AG04450 (cell line): ENCODE measurements around the gene ACTL6B. TPM values are rescaled to one million over a fixed set of nuclear protein-coding genes. Genes with fewer than 3 reads are reported as not detected.

Experiments
- CTCF ChIA-PET: fragments of 300-600, 350-600 bp; formaldehyde crosslinking; extraction: SDS; loops from one replicate; lab custom pipeline; 2022; ENCODE audit warnings: antibody characterized with exemption, inconsistent platforms; lab: Charles Lee
- POLR2A ChIA-PET: fragments of 350-600 bp; formaldehyde crosslinking; extraction: SDS; loops from one replicate; lab custom pipeline; 2021; ENCODE audit warnings: antibody characterized with exemption, inconsistent platforms; lab: Yijun Ruan, JAX
- DNase-seq: peaks from one replicate; pipeline ENCODE4 v3.0.0-alpha.2; 2011; ENCODE audit warnings: low read depth, low spot score
- H3K27ac ChIP-seq: one replicate; pipeline ENCODE4 v1.5.1; 2012; ENCODE audit warnings: low read depth, low read length, control low read depth
- H3K27me3 ChIP-seq: one replicate; pipeline ENCODE4 v1.6.0; 2012; ENCODE audit warnings: low read length; ENCODE audit not compliant: control insufficient read depth, insufficient read depth
- H3K4me3 ChIP-seq: 2 replicates; pipeline ENCODE4 v1.5.1; 2011; ENCODE audit warnings: mild to moderate bottlenecking, low read depth, low read length, control low read depth
- H3K9me3 ChIP-seq: 2 replicates; pipeline ENCODE4 v1.5.1; 2012; ENCODE audit warnings: low read length; ENCODE audit not compliant: control insufficient read depth, insufficient read depth
- CTCF ChIP-seq: IDR thresholded peaks from 2 replicates; pipeline ENCODE4 v1.5.1; 2011; ENCODE audit warnings: low read depth, low read length, control low read depth, inconsistent platforms
- polyA plus RNA-seq: library from polyadenylated mRNA; depleted of rRNA; stranded (reverse); fragments of >200 nt; gene quantifications from 2 replicates; pipeline ENCODE4 v1.2.3, GENCODE V29; 2011

Gene ACTL6B
- polyA plus RNA-seq, 1 experiment = not detected

GRCh38 chr7:100683659-100684533 is 27.6 kb upstream of the ACTL6B start:
- POLR2A ChIA-PET = interaction anchor here (0.6 to 1.4 kb wide), 2 partner anchors 98 to 315 kb away, joined by 3 read pairs; partner anchors contain the start of genes FBXO24 and LRCH4
- no peak for TF ChIP-seq CTCF
- CTCF ChIA-PET = interaction anchor here (4.0 kb wide), 1 partner anchor 8 kb away, joined by 32 read pairs; no protein-coding TSS in a partner anchor

GRCh38 chr7:100682991-100683658 is 26.9 kb upstream of the ACTL6B start:
- CTCF ChIA-PET = interaction anchor here (4.0 kb wide), 1 partner anchor 9 kb away, joined by 32 read pairs; no protein-coding TSS in a partner anchor
- Histone ChIP-seq H3K27ac (no peak overlapping the region), H3K27me3 (no peaks in the 10 kb centered on the region), H3K4me3 (no peak overlapping the region), H3K9me3 (no peaks in the 10 kb centered on the region; the same call in 1 of the 2 replicates)
- no peak for TF ChIP-seq CTCF
- POLR2A ChIA-PET = interaction anchor here (1.4 kb wide), 1 partner anchor 97 kb away, joined by 3 read pairs; the partner anchor contains the start of genes FBXO24 and LRCH4
- no peak for DNase-seq

More at GRCh38 chr7:100683659-100684533, 27.6 kb upstream of the ACTL6B start:
- no peak for DNase-seq
- no peak overlapping the region for H3K4me3 ChIP-seq
- H3K27me3 ChIP-seq = no peaks in the 10 kb centered on the region
- H3K27ac ChIP-seq = no peak overlapping the region
- H3K9me3 ChIP-seq = no peaks in the 10 kb centered on the region; the same call in 1 of the 2 replicates

- TF ChIP-seq CTCF = no peak
- no peak overlapping the region for H3K4me3 ChIP-seq
These were observed 26.0 kb upstream of the ACTL6B start for GRCh38 chr7:100682228-100682741.

GRCh38 chr7:100681491-100682227 is 25.4 kb upstream of the ACTL6B start:
- POLR2A ChIA-PET = interaction anchor here (0.6 to 1.3 kb wide), 3 partner anchors 24 to 199 kb away, joined by 3 to 8 read pairs (median 3); partner anchors contain the start of genes FBXO24 and LRCH4
- Histone ChIP-seq H3K27ac (no peak overlapping the region), H3K27me3 (no peaks in the 10 kb centered on the region), H3K9me3 (no peaks in the 10 kb centered on the region; the same call in 1 of the 2 replicates), H3K4me3 (no peak overlapping the region)
- TF ChIP-seq CTCF = no peak
- CTCF ChIA-PET = interaction anchor here (4.0 kb wide), 1 partner anchor 10 kb away, joined by 32 read pairs; no protein-coding TSS in a partner anchor
- no peak for DNase-seq

More at GRCh38 chr7:100682228-100682741, 26.0 kb upstream of the ACTL6B start:
- CTCF ChIA-PET = interaction anchor here (4.0 kb wide), 1 partner anchor 10 kb away, joined by 32 read pairs; no protein-coding TSS in a partner anchor
- POLR2A ChIA-PET = interaction anchor here (1.3 to 1.4 kb wide), 2 partner anchors 96 kb away, joined by 3 to 8 read pairs; partner anchors contain the start of genes FBXO24 and LRCH4
- H3K27me3 ChIP-seq = no peaks in the 10 kb centered on the region
- H3K9me3 ChIP-seq = no peaks in the 10 kb centered on the region; the same call in 1 of the 2 replicates
- no peak for DNase-seq
- H3K27ac ChIP-seq = no peak overlapping the region
